Activated naive CD8-positive, alpha-beta T cell (primary cell): ENCODE data around the gene BMP7.

Experiments
- H3K27ac Mint-ChIP-seq: one replicate; pipeline ENCODE4 v1.8.0; 2021; ENCODE audit warnings: mixed read lengths
- H3K27me3 Mint-ChIP-seq: one replicate; pipeline ENCODE4 v1.8.0; 2021; ENCODE audit warnings: mixed read lengths
- H3K36me3 Mint-ChIP-seq: one replicate; pipeline ENCODE4 v1.8.0; 2021; ENCODE audit warnings: mixed read lengths
- H3K4me1 Mint-ChIP-seq: one replicate; pipeline ENCODE4 v1.8.0; 2021; ENCODE audit warnings: low read depth, mixed read lengths
- H3K4me3 Mint-ChIP-seq: one replicate; pipeline ENCODE4 v1.8.0; 2021; ENCODE audit warnings: mild to moderate bottlenecking, mixed read lengths
- H3K9me3 Mint-ChIP-seq: one replicate; pipeline ENCODE4 v1.8.0; 2021; ENCODE audit warnings: low read depth, mixed read lengths

Gene BMP7

GRCh38 chr20:57266291-57267157 lies at the start of gene BMP7:
Gene BMP7 (minus strand): TSS chr20:57266641. CDS start chr20:57266122, 519 bp downstream.
- H3K27ac Mint-ChIP-seq = no peak within 1 kb of the TSS
- peaks cover 7% of the 10 kb centered on the region for H3K4me1 Mint-ChIP-seq
- no peak within 1 kb of the TSS for H3K4me3 Mint-ChIP-seq
- H3K27me3 Mint-ChIP-seq = peaks cover 31% of the 10 kb centered on the region
- H3K9me3 Mint-ChIP-seq = no peaks in the 10 kb centered on the region
- no peaks in the 10 kb centered on the region for H3K36me3 Mint-ChIP-seq

GRCh38 chr20:57315976-57316480 lies 49.6 kb upstream of the BMP7 start:
- Mint-ChIP-seq H3K4me1 (no peaks in the 10 kb centered on the region), H3K4me3 (no peak overlapping the region), H3K27me3 (peaks cover 15% of the 10 kb centered on the region), H3K36me3 (no peaks in the 10 kb centered on the region), H3K27ac (no peak overlapping the region), H3K9me3 (no peaks in the 10 kb centered on the region)

- Mint-ChIP-seq H3K4me1 (no peaks in the 10 kb centered on the region), H3K27ac (no peak overlapping the region)
Measured at GRCh38 chr20:57315083-57315975, 48.9 kb upstream of the BMP7 start.

GRCh38 chr20:57313951-57314350 lies 47.5 kb upstream of the BMP7 start:
- H3K36me3 Mint-ChIP-seq = no peaks in the 10 kb centered on the region
- no peak overlapping the region for H3K4me3 Mint-ChIP-seq
- H3K9me3 Mint-ChIP-seq = no peaks in the 10 kb centered on the region
- no peak overlapping the region for H3K27ac Mint-ChIP-seq
- peaks cover 5% of the 10 kb centered on the region for H3K27me3 Mint-ChIP-seq
- H3K4me1 Mint-ChIP-seq = no peaks in the 10 kb centered on the region

More at GRCh38 chr20:57315083-57315975, 48.9 kb upstream of the BMP7 start:
- Mint-ChIP-seq H3K36me3 (no peaks in the 10 kb centered on the region), H3K27me3 (peaks cover 12% of the 10 kb centered on the region), H3K9me3 (no peaks in the 10 kb centered on the region), H3K4me3 (no peak overlapping the region)

- no peak overlapping the region for H3K27ac Mint-ChIP-seq
- no peaks in the 10 kb centered on the region for H3K4me1 Mint-ChIP-seq
- H3K4me3 Mint-ChIP-seq = no peak overlapping the region
- H3K9me3 Mint-ChIP-seq = no peaks in the 10 kb centered on the region
- no peaks in the 10 kb centered on the region for H3K36me3 Mint-ChIP-seq
- peaks cover 2% of the 10 kb centered on the region for H3K27me3 Mint-ChIP-seq
Measured at GRCh38 chr20:57313230-57313629, 46.8 kb upstream of the BMP7 start.

- Mint-ChIP-seq H3K9me3 (no peaks in the 10 kb centered on the region), H3K4me3 (no peak overlapping the region), H3K36me3 (no peaks in the 10 kb centered on the region)
Measured at GRCh38 chr20:57312138-57312537, 45.7 kb upstream of the BMP7 start.

GRCh38 chr20:57310821-57311514 lies 44.5 kb upstream of the BMP7 start:
- Mint-ChIP-seq H3K27me3 (peaks cover 2% of the 10 kb centered on the region), H3K36me3 (no peaks in the 10 kb centered on the region), H3K4me1 (no peaks in the 10 kb centered on the region), H3K27ac (no peak overlapping the region), H3K4me3 (no peak overlapping the region), H3K9me3 (no peaks in the 10 kb centered on the region)

More at GRCh38 chr20:57312138-57312537, 45.7 kb upstream of the BMP7 start:
- Mint-ChIP-seq H3K27ac (no peak overlapping the region), H3K27me3 (peaks cover 2% of the 10 kb centered on the region), H3K4me1 (no peaks in the 10 kb centered on the region)

GRCh38 chr20:57309544-57310115 lies 43.2 kb upstream of the BMP7 start:
- H3K4me1 Mint-ChIP-seq = no peaks in the 10 kb centered on the region
- H3K27ac Mint-ChIP-seq = no peak overlapping the region
- H3K27me3 Mint-ChIP-seq = peaks cover 2% of the 10 kb centered on the region
- H3K9me3 Mint-ChIP-seq = no peaks in the 10 kb centered on the region
- no peaks in the 10 kb centered on the region for H3K36me3 Mint-ChIP-seq
- no peak overlapping the region for H3K4me3 Mint-ChIP-seq

- Mint-ChIP-seq H3K4me3 (no peak overlapping the region), H3K27me3 (peaks cover 2% of the 10 kb centered on the region), H3K4me1 (no peaks in the 10 kb centered on the region), H3K9me3 (no peaks in the 10 kb centered on the region), H3K27ac (no peak overlapping the region), H3K36me3 (no peaks in the 10 kb centered on the region)
Measured at GRCh38 chr20:57308451-57309271, 42.2 kb upstream of the BMP7 start.

- no peak overlapping the region for H3K27ac Mint-ChIP-seq
- no peaks in the 10 kb centered on the region for H3K4me1 Mint-ChIP-seq
- no peaks in the 10 kb centered on the region for H3K9me3 Mint-ChIP-seq
- H3K36me3 Mint-ChIP-seq = no peaks in the 10 kb centered on the region
- no peak overlapping the region for H3K4me3 Mint-ChIP-seq
- peaks cover 6% of the 10 kb centered on the region for H3K27me3 Mint-ChIP-seq
Measured at GRCh38 chr20:57306747-57307146, 40.3 kb upstream of the BMP7 start.

GRCh38 chr20:57301026-57301425 lies 34.6 kb upstream of the BMP7 start:
- Mint-ChIP-seq H3K27me3 (peaks cover 7% of the 10 kb centered on the region), H3K36me3 (no peaks in the 10 kb centered on the region), H3K27ac (no peak overlapping the region), H3K4me1 (no peaks in the 10 kb centered on the region), H3K4me3 (no peak overlapping the region), H3K9me3 (no peaks in the 10 kb centered on the region)

- H3K27me3 Mint-ChIP-seq = peaks cover 6% of the 10 kb centered on the region
- no peaks in the 10 kb centered on the region for H3K36me3 Mint-ChIP-seq
- H3K27ac Mint-ChIP-seq = no peak overlapping the region
- no peak overlapping the region for H3K4me3 Mint-ChIP-seq
- H3K9me3 Mint-ChIP-seq = no peaks in the 10 kb centered on the region
- no peaks in the 10 kb centered on the region for H3K4me1 Mint-ChIP-seq
Measured at GRCh38 chr20:57298457-57298856, 32.0 kb upstream of the BMP7 start.

GRCh38 chr20:57294550-57294949 lies 28.1 kb upstream of the BMP7 start:
- H3K9me3 Mint-ChIP-seq = no peaks in the 10 kb centered on the region
- no peaks in the 10 kb centered on the region for H3K4me1 Mint-ChIP-seq
- H3K27ac Mint-ChIP-seq = no peak overlapping the region
- H3K4me3 Mint-ChIP-seq = no peak overlapping the region
- peaks cover 10% of the 10 kb centered on the region for H3K27me3 Mint-ChIP-seq
- no peaks in the 10 kb centered on the region for H3K36me3 Mint-ChIP-seq

- Mint-ChIP-seq H3K4me1 (no peaks in the 10 kb centered on the region), H3K27me3 (peaks cover 10% of the 10 kb centered on the region), H3K4me3 (no peak overlapping the region), H3K9me3 (no peaks in the 10 kb centered on the region), H3K27ac (no peak overlapping the region), H3K36me3 (no peaks in the 10 kb centered on the region)
Measured at GRCh38 chr20:57293995-57294394, 27.6 kb upstream of the BMP7 start.
